ENCODE data around the gene DOCK4. TPM values are rescaled to one million over a fixed set of nuclear protein-coding genes. Genes with fewer than 3 reads are reported as not detected.
A peak's percentile ranks its signal among the peaks of the same experiment; 100 is the strongest.

The DOCK4 gene
- total RNA-seq, 1 experiment from 2014 or later, result 0.07 TPM

GRCh38 chr7:111783854-111784253 lies 422.3 kb downstream of the DOCK4 start:
- no peak for DNase-seq (ENCODE audit: low spot score)
- in situ Hi-C loops (cut with HindIII; ENCODE audit: low sequenced_read_pairs), result no loop called here

GRCh38 chr7:111780527-111780926 lies 425.7 kb downstream of the DOCK4 start:
- in situ Hi-C loops (cut with HindIII; ENCODE audit: low sequenced_read_pairs), result no loop called here
- no peak for DNase-seq (ENCODE audit: low spot score)

GRCh38 chr7:111775206-111775605 lies 431.0 kb downstream of the DOCK4 start:
- DNase-seq (ENCODE audit: low spot score), result no peak
- in situ Hi-C loops (cut with HindIII; ENCODE audit: low sequenced_read_pairs), result no loop called here

GRCh38 chr7:111772716-111773115 lies 433.5 kb downstream of the DOCK4 start:
- in situ Hi-C loops (cut with HindIII; ENCODE audit: low sequenced_read_pairs), result no loop called here
- DNase-seq (ENCODE audit: low spot score), result no peak

- DNase-seq (ENCODE audit: low spot score), result no peak
- in situ Hi-C loops (cut with HindIII; ENCODE audit: low sequenced_read_pairs), result no loop called here
Measured at GRCh38 chr7:111771638-111772037, 434.6 kb downstream of the DOCK4 start.

GRCh38 chr7:111770116-111770515 lies 436.1 kb downstream of the DOCK4 start:
- in situ Hi-C loops (cut with HindIII; ENCODE audit: low sequenced_read_pairs), result no loop called here

GRCh38 chr7:111765751-111766643 lies 440.2 kb downstream of the DOCK4 start:
- no peak for DNase-seq (ENCODE audit: low spot score)
- in situ Hi-C loops (cut with HindIII; ENCODE audit: low sequenced_read_pairs), result no loop called here

More at GRCh38 chr7:111770116-111770515, 436.1 kb downstream of the DOCK4 start:
- no peak for DNase-seq (ENCODE audit: low spot score)

GRCh38 chr7:111763221-111763801 lies 442.9 kb downstream of the DOCK4 start:
- in situ Hi-C loops (cut with HindIII; ENCODE audit: low sequenced_read_pairs), result no loop called here

GRCh38 chr7:111762799-111763198 lies 443.4 kb downstream of the DOCK4 start:
- no peak for DNase-seq (ENCODE audit: low spot score)
- in situ Hi-C loops (cut with HindIII; ENCODE audit: low sequenced_read_pairs), result no loop called here

More at GRCh38 chr7:111763221-111763801, 442.9 kb downstream of the DOCK4 start:
- DNase-seq (ENCODE audit: low spot score), result peak; percentile 53

- DNase-seq (ENCODE audit: low spot score), result no peak
- in situ Hi-C loops (cut with HindIII; ENCODE audit: low sequenced_read_pairs), result no loop called here
Measured at GRCh38 chr7:111762211-111762610, 444.0 kb downstream of the DOCK4 start.

- in situ Hi-C loops (cut with HindIII; ENCODE audit: low sequenced_read_pairs), result no loop called here
- DNase-seq (ENCODE audit: low spot score), result no peak
Measured at GRCh38 chr7:111760043-111760442, 446.2 kb downstream of the DOCK4 start.

GRCh38 chr7:111758332-111758731 lies 447.9 kb downstream of the DOCK4 start:
- in situ Hi-C loops (cut with HindIII; ENCODE audit: low sequenced_read_pairs), result no loop called here
- no peak for DNase-seq (ENCODE audit: low spot score)

- peak; percentile 69 for DNase-seq (ENCODE audit: low spot score)
- in situ Hi-C loops (cut with HindIII; ENCODE audit: low sequenced_read_pairs), result no loop called here
Measured at GRCh38 chr7:111756687-111757178, 449.5 kb downstream of the DOCK4 start.

- in situ Hi-C loops (cut with HindIII; ENCODE audit: low sequenced_read_pairs), result no loop called here
- no peak for DNase-seq (ENCODE audit: low spot score)
Measured at GRCh38 chr7:111755383-111755782, 450.8 kb downstream of the DOCK4 start.

GRCh38 chr7:111753968-111754367 lies 452.2 kb downstream of the DOCK4 start:
- in situ Hi-C loops (cut with HindIII; ENCODE audit: low sequenced_read_pairs), result no loop called here
- peak; percentile 21 for DNase-seq (ENCODE audit: low spot score)

GRCh38 chr7:111752022-111752582 lies 454.1 kb downstream of the DOCK4 start:
- in situ Hi-C loops (cut with HindIII; ENCODE audit: low sequenced_read_pairs), result no loop called here
- DNase-seq (ENCODE audit: low spot score), result peak; percentile 31

GRCh38 chr7:111750878-111751277 lies 455.3 kb downstream of the DOCK4 start:
- no peak for DNase-seq (ENCODE audit: low spot score)
- in situ Hi-C loops (cut with HindIII; ENCODE audit: low sequenced_read_pairs), result no loop called here

GRCh38 chr7:111750228-111750627 lies 456.0 kb downstream of the DOCK4 start:
- no peak for DNase-seq (ENCODE audit: low spot score)
- in situ Hi-C loops (cut with HindIII; ENCODE audit: low sequenced_read_pairs), result no loop called here

- DNase-seq (ENCODE audit: low spot score), result no peak
- in situ Hi-C loops (cut with HindIII; ENCODE audit: low sequenced_read_pairs), result no loop called here
Measured at GRCh38 chr7:111749625-111750024, 456.6 kb downstream of the DOCK4 start.

- in situ Hi-C loops (cut with HindIII; ENCODE audit: low sequenced_read_pairs), result no loop called here
- DNase-seq (ENCODE audit: low spot score), result no peak
Measured at GRCh38 chr7:111747718-111748117, 458.5 kb downstream of the DOCK4 start.
